CD4-positive, alpha-beta T cell treated with Interleukin-10 for 1 hour (primary cell): ENCODE measurements around the gene SPOCK3.
"Not testable (repeated sequence)": the region's sequence is repeated elsewhere in the genome, so short reads cannot be mapped to it uniquely, and the experiment has no call there.

Experiments used
- DNase-seq: peaks from one replicate; pipeline ENCODE4 v3.0.0-alpha.2; 2020

The SPOCK3 gene

DNA sequence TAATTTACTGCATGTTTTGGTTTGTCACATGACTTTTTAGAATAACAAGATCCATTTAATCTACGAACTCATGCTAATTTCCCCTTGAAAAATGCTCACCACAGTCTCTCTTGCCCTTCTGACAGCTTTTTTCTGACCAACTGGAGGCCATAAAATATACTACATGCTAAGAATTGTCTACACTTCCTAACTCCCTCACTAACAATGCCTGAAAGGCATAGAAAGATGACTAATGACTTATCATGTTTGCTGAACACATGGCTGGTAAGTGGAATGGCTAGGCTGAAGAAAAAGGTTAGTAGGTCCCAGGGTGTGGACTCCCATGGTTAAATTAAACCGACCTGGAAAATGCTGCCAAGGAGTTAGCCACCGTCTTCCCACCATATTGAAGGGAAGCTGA is 309.9 kb downstream of the SPOCK3 start:
- DNase-seq, result no peak

DNA sequence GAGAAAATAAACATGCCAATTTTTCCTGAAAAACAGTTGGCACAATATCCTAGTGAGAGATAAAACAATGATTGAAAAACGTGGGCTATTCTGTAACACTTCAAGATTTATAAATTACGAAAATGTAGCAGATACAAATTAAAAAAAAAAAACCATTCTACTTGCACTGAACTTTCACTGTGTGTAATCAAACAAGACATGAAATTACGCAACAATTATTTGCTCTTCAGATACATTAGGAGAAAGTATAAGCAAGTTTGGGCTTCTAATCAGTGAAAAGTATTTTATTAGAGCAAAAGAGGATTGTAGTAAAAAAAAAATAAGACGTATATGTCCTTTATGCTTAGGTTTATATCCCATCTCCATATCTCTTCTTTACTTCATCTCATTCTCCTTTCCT is 320.4 kb downstream of the SPOCK3 start:
- DNase-seq, result no peak

DNA sequence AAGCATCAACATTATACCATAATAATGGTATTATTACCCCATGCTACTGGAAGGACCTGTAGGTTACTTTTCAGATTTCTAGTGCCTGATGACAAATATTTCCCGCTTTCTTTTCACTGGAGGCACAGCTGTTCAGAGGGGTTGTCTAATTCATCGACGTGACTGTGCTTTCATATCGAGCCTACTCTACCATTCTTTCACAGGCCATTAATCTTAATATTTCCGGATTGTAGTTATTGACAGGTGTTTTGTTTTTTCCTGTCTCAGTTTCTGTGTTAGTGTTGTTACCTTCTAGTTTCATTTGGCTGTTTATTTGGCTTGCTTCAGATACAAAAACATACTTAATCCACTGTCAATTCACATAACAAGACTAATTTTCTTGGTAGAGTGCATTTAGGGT is 330.9 kb downstream of the SPOCK3 start:
- DNase-seq, result no peak

DNA sequence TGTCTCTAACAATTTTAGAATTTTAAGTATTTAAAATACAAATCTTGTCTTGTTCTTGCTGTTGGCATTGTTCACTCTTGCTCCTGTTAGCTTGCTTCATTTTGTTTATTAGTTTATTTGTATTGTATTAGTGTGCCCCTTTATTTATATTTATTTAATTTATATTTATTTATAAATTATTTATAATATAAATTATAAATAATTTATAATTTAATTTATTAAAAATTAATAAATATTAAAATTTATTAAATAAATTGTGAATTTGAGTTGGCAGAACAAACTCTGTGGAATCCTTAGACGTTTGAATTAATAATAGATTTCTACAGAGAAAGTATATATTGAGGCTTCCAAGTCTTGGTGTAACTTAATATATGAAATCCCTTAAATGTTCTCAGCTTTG is 331.4 kb downstream of the SPOCK3 start:
- DNase-seq, result no peak

DNA sequence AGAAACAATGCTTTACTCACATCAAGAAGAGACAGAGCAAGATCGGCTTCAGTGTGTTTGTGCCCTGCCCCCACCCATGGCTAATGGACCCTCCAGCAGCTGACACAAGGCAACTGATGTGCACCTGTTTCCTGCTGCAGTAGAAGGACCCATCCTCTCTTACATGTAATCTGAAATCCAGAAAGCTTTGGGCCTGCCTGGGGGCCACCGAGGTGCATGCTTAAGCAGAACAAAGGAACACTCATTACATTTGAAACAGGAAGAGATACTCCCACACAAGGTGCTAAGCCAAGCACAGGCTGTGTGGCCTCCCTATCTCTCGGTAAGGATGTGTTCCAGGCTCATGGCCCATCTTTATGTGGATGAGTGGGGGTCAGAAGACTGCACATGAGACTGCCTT is 338.0 kb downstream of the SPOCK3 start:
- DNase-seq, result no peak

DNA sequence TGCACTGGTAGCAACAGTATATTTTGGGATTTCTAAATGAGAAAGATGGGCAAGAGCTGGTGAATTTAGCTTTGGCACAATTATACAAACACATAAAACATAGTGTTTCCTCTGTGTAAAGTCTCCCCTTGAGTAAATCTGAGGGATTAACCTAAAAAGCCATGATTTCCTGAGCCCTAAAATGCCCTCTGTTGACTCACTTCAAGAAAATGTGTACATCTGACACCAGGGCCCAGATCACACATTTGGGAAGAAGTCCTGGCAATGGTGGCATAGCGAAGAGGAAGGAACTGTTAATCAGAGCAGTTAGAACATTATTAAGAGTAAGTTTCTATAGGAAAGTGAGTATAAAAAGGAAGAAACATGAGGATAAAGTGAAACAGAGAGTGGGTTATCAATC is 338.5 kb downstream of the SPOCK3 start:
- DNase-seq, result no peak

DNA sequence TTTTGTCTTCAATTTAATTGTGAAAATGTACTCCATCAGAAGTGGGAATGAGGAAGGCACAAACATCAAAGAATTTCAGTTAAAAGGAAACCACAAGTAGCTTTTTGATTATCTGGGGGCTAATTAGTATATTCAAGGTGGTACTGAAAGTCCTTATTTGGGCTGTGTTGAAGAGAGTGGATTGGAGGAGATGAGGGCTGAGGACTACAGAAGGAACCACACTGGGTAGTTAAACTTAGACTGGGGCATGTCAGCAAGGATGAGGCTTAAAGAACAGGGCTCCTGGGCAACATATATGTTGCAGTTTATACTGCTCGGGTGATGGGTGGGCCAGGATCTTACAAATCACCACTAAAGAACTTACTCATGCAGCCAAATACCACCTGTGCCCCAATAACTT is 346.8 kb downstream of the SPOCK3 start:
- DNase-seq, result no peak

DNA sequence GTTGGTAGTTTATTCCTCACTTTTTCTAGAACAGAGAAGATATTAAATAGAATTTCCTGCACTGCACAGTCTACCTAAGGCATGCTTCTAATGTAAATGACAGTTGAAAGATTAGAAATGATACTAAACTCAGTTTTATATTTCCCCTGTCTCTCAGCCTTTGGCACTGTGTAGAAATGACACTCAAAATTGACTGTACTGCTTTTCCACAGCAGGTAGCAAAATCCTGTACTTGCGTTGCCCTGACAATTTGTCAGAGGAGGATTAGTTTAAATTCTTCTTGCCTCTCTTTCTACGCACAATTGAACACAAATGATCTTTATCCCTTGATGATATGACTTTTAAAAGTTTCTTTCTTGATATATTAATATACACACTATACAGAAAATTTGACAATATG is 347.6 kb downstream of the SPOCK3 start:
- DNase-seq, result no peak

DNA sequence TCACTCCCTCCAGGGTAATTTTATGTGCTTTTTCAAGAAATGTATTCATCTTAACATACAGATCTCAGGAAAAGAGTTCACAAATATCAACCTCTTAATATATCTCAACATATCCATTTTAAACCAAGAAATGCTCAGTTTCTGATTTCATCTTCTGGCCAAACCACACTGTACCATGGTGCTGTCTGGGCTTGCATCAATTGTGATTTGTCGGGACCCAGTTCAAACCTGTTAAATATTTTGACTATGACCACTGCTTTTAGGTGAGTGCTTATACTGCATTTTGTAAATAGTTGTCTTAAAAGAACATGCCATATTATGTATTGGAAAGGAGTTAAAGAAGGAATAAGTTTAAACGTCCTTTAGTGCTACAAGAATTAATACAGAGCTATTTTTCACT is 352.1 kb downstream of the SPOCK3 start:
- DNase-seq, result no peak

DNA sequence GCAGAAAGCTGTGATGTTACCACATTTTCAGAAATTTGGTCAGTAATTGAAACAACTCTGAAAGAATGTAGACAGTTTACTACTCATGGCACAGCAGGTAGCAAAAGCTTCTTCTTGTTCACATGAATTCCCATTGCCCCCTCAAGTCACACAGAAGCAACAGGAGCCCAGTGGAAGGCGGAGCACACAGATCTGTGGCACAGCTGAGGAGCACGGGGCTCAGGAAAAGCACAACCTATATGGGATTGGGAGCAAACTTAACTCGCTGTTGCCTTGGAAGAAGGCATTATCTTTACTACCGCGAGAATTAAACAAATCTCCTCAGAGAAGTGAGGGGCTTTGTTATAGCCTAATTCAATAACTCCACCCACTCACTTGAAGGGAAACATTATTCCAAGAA is 358.5 kb downstream of the SPOCK3 start:
- no peak for DNase-seq

DNA sequence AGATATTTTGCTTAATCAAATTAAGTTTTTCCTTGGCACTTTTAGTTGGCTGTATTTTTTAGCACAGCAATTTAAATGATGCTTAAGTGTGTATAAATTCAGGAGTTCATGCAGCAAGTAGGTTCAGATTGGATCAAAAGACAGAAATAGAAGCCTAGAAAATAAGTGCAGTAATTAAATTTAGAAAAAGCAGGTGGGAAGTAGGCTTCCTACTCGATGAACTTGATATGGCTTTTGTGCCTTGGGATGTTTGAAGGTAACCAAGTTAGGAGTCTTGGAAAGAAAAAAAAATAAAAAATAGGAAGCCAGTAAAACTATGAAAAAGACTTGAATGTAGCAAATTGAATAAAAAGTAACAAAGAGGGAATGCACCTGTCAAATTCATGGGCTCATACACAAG is 372.3 kb downstream of the SPOCK3 start:
- no peak for DNase-seq

DNA sequence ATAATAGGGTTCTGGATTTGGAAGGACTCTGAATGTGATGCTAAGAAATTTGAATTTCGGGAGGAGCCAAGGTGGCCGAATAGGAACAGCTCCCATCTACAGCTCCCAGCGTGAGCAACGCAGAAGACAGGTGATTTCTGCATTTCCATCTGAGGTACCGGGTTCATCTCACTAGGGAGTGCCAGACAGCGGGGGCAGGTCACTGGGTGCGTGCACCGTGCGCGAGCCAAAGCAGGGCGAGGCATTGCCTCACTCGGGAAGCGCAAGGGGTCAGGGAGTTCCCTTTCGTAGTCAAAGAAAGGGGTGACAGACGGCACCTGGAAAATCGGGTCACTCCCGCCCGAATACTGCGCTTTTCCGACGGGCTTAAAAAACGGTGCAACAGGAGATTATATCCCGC is 383.9 kb downstream of the SPOCK3 start:
- not testable (repeated sequence) for DNase-seq

DNA sequence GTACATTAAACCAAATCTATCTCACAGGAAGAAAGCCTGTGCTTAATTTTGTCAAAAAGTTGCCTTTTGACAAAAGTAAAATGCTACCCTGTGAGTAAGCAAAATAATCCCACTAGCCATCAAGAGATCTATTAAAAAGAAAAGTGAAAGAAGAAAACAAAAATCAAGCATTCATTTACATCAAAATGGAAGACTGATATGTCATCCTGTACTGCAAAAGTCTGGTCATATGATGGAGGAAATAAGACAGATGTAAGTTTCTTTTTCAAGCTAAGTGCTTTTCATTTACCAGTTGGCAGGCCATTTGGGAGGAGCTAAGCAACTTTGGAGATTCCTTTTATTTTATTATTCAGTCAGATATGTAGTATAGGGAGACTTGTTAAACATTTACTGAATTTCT is 387.4 kb downstream of the SPOCK3 start:
- DNase-seq, result no peak

DNA sequence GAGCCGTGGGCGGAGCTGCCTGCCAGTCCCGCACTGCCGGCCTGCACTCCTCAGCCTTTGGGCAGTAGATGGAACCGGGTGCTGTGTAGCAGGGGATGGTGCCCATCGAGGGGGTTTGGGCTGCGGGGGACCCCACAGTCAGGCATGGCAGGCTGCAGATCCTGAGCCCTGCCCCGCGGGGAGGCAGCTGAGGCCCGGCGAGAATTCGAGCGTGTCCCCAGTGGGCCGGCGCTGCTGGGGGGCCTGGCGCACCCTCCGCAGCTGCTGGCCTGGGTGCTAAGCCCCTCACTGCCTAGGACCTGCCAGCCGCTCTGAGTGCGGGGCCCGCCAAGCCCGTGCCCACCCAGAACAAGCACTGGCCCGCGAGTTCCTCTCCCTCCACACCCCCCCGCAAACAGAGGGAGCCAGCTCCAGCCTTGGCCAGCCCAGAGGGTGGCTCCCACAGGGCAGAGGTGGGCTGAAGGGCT is 391.5 kb downstream of the SPOCK3 start:
- no peak for DNase-seq

DNA sequence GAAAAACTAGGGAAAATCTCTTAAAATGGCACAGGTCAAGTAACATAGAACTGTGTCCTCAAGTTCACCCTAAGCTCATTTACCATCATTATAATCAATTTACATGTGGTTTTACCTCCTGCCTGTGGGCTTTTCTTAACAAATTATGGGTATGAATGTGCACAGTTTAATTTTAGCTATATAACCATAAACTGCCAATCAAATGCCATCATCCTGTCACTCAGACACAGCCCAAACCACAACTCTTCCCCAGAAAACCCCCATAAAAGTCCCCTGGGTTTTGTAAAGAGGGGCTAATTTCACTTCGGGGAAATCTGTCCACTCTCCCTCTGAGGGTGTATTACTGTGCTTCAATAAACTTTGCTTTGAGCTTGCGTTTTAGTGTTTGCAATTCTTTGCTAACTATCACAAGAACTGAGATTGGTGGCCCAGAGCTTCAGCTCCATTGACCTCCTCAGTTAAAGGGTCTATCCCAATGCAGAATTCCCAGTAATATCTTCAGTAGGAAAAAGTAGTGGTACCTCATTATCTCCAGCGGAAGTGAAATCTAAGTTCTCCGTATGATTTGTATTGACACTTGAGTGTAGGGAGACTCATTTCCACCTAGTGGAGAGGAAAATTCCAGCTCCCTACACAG is 394.6 kb downstream of the SPOCK3 start:
- no peak for DNase-seq

DNA sequence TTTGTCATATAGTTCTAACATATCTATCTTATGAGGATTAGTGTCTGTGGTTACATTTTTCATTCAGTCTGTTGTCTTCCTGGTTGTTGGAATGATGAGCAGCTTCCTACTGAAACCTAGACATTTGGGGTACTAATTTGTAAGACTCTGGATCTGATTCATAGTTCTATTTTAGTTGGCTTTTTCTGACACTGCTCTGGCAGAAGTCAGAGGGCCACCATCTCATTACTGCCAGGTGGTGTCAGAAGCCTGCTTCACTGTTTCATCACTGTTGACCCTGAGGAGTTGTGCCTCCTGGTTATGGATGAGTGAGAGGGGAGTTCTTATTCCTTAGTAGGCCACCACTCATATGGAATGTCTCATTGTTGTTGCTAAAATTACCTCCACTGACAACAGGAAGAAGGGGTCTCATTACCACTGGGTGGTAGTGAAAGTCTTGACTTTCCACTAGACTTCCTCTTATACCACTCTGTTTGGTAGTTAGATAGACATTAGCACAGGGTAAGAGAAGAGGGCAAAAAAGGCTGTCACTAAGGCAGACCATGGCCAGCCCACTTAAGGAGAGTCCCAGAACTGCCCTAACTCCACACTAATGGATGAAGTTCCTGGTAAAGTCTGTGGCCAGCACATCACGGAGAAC is 395.2 kb downstream of the SPOCK3 start:
- DNase-seq, result no peak

DNA sequence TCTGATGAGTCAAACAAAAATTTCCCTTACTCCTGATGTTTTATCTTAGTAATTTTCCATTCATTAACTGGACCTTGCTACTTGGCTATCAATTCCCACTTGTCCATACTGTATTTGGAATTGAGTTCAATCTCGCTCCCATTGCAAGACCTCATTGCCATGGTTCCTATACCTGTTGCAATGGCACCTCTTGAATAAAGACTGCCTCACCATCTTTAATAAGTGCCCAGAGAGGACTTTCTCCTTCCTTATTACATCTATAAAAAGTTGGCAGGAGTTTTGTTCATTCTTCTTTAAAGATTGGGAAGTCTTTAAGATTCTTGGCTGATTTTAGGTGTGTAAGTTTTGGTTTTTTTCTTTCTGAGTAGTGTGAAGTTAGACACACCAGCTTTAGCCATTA is 397.4 kb downstream of the SPOCK3 start:
- DNase-seq, result no peak

DNA sequence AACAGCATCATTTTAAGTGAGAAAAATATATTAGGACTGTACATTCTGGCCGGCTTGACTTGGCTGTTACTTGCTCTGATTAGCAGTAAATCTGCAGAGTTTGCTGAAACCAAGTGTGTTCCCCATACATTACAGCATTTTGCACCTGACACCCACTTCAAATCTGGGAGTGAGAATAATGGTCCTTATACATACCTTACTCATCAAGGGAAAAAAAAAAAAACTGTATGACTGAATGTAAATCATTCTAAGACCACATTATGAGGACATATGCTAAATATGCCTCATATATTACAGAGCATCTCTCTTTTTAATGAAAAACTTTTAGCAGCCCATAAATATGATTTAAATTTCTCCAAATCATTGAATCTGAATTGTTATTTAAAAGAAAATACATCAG is 406.7 kb downstream of the SPOCK3 start:
- no peak for DNase-seq

DNA sequence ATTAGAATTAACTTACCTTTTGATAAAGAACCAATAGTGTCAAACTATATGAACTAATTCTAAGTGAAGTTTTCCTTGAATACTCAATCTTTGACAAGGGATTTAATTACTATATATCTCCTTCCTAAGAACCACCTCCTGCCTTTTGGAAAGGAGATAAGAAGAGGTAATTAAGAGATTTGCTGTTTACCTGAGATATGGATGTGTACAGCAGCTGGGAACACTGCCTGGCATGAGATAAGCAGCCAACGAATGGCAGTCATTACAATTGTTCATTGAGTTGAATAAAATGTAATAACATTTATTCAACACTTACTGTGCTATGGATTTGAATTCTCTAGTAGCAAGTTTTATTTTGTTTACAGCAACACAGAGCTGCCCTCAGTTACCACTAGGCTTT is 407.1 kb downstream of the SPOCK3 start:
- DNase-seq, result no peak

DNA sequence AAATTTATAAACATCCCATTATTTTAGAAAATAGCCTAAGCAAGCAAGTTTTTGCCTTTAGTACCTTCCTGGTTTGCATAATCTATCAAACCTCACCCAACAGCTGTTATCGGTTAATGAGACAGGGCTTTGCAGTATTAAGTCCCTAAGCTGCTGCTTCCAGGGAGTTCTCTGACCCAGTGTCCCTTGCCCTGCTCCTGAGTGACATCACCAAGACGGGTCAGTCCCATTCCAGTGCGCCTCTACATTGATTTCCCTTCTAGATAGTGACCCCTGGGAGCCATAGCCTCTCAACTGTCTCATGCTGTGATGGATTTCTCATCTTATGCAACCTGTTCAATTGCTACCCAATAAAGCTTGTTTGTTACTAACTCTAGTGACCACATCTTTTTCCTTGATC is 410.4 kb downstream of the SPOCK3 start:
- DNase-seq, result no peak

DNA sequence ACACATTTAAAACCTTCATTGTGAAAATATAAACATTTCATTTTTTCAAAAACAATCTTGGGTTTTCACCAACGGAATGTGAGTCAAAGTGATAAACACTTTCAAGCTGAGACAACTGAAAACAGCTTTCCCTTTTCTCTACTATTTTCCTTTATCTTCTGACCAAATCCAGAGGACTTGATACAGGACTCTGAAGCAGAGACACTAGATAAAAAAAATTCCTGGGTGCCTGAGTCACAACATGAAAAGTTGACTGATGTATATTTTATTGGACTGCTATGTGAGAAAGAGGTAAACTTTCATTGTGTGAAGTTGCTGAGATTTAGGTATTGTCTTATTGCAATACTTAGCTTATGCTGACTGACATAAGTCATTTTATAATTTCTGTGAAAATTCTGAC is 411.2 kb downstream of the SPOCK3 start:
- DNase-seq, result no peak

DNA sequence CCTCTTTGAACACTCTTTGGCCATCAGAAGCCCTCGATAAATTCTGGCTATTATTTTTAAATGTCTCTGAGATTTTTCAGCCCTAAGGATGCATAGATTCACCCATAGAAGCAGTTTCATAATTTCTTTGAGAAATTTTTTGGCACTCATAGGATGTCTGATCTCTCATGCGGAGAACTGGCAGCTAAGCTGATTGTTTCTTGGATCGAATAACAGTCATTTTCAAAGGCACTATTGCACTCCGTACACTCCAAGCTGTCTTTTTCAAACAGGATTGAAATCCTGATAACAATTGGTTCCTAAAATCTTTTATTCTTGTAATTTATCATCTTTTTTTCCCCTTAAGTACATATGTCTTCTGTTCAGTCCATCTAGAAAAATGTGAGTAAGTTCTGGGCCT is 411.9 kb downstream of the SPOCK3 start:
- no peak for DNase-seq

DNA sequence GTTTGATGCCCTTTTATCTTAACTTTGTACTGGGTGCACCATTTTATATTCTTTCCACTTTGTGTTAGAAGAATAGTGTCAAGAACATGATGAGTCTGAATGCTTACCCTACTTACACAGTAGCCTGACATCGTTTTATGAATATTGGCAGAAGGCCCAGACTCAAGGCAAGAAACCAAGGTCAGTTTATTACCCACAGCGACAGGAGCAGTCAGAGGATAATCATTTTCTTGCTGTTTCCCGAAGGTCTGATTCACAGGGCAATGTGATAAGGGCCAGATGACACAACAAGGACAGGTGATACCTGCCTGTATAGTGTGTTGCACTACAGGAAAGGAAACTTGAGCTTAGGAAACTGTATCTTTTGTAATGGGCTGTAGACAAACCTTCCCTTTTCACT is 417.4 kb downstream of the SPOCK3 start:
- no peak for DNase-seq

DNA sequence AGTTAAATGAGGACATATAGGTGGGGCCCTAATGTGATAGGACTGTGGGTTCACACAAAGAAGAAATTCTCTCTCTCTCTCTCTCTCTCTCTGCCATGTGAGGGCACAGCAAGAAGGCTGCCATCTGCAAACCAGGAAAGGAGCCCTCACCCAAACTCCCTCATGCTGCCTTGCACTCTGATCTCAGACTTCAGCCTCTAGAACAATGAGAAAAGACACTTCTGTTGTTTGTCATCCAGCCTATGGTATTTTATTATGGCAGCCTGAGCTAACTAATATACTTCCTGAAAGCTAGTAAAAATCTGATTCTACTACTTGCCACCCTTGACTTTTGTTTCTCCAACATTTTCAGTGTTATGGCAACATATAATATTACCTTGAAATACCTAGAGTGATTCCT is 425.9 kb downstream of the SPOCK3 start:
- DNase-seq, result no peak

DNA sequence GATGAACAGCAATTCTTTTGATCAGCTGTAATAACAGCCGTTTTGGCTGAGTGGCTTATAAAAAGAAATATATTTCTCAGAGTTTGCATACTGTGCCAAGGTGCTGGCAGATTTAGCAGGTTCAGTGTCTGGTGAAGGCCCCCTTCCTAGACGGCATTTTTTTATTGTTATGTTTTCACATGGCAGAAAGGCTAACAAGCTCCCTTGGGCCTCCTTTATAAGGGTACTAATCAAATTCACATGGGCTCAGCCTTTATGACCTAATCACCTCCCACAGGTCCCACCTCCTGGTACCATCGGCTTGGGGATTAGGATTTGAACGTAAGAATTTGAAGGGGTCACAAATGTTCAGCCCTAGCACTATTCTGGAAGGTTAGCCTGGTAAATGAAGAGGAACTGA is 431.9 kb downstream of the SPOCK3 start:
- DNase-seq, result no peak
